Measurements from ENCODE around the gene AP4B1. TPM values are rescaled to one million over a fixed set of nuclear protein-coding genes. Genes with fewer than 3 reads are reported as not detected.

AP4B1 gene
- 10 to 100 TPM; 44.1 to 48.0 TPM for total RNA-seq
- 33.3 TPM for polyA plus RNA-seq (2013, experiment 1 of 2)
- 47.7 TPM for polyA plus RNA-seq (2013, experiment 2 of 2)
- 42.2 to 115 (median 56.4) reads per million in 172 experiments for total RNA-seq

GRCh38 chr1:113904674-113905434 lies at the start of gene AP4B1, which contains the start of gene DCLRE1B:
TSS of gene AP4B1 (minus strand) at chr1:113904799. CDS start at chr1:113904717, 82 bp downstream.
TSS of gene DCLRE1B (plus strand) at chr1:113905326. CDS start at chr1:113905587, 261 bp downstream.
- peak; percentile 92 for ATAC-seq (ENCODE audit: poor library complexity)
- H3K36me3 Mint-ChIP-seq (ENCODE audit: low read depth): peaks cover 59% of the 10 kb centered on the region

GRCh38 chr1:113951719-113952118 lies 47.1 kb upstream of the AP4B1 start:
- H3K27ac ChIP-seq (ENCODE audit: low read depth in 1 of 2, low read length in 2 of 2): no peak overlapping the region
- H3K27me3 ChIP-seq (ENCODE audit: control insufficient read depth in 1 of 2, insufficient read depth in 2 of 2, low read length in 2 of 2): no peaks in the 10 kb centered on the region
- ATAC-seq (ENCODE audit: poor library complexity) (no peak), DNase-seq (no peak)
- H3K27me3 Mint-ChIP-seq: no peaks in the 10 kb centered on the region
- H3K4me1 Mint-ChIP-seq (ENCODE audit: low read depth): peaks cover 87% of the 10 kb centered on the region
- ChIA-PET POLR2A (interaction anchor here (10.2 kb wide), 1 partner anchor 19 kb away, joined by 245 read pairs; the partner anchor contains the start of gene HIPK1), CTCF (interaction anchor here (0.7 to 1.5 kb wide), 2 partner anchors 23 to 24 kb away, joined by 4 to 5 read pairs; partner anchors contain the start of gene HIPK1)
- H3K4me1 ChIP-seq (ENCODE audit: insufficient read depth, low read length): peaks cover 39% of the 10 kb centered on the region
- peaks cover 63% of the 10 kb centered on the region for H3K36me3 Mint-ChIP-seq (ENCODE audit: low read depth)
- TF ChIP-seq CTCF (IDR thresholded peaks at IDR 0.05): no peak
- no peak overlapping the region for H3K4me3 ChIP-seq (ENCODE audit: low read length)
- H3K9me3 Mint-ChIP-seq: no peaks in the 10 kb centered on the region
- H3K27ac Mint-ChIP-seq: peak overlapping the region; percentile 89
- intact Hi-C loops (cut with DNase I, micrococcal nuclease): loop anchor here in 1 of 2 experiments (10.0 kb wide), 1 partner anchor 557 kb away; the partner anchor contains the start of gene MAGI3
- peaks cover 33% of the 10 kb centered on the region for H3K36me3 ChIP-seq (ENCODE audit: insufficient read depth, low read length)
- H3K9me3 ChIP-seq (ENCODE audit: control insufficient read depth in 1 of 2, insufficient read depth in 1 of 2, low read length in 2 of 2): no peaks in the 10 kb centered on the region
- no peak overlapping the region for H3K4me3 Mint-ChIP-seq

More at GRCh38 chr1:113904674-113905434, at the start of gene AP4B1, which contains the start of gene DCLRE1B:
- Histone ChIP-seq H3K27ac (ENCODE audit: low read depth in 1 of 2, low read length in 2 of 2) (peak within 1 kb of the TSS; percentile 86 to 89), H3K4me1 (ENCODE audit: insufficient read depth, low read length) (peaks cover 46% of the 10 kb centered on the region), H3K36me3 (ENCODE audit: insufficient read depth, low read length) (peaks cover 36% of the 10 kb centered on the region), H3K27me3 (ENCODE audit: control insufficient read depth in 1 of 2, insufficient read depth in 2 of 2, low read length in 2 of 2) (no peaks in the 10 kb centered on the region), H3K9me3 (ENCODE audit: control insufficient read depth in 1 of 2, insufficient read depth in 1 of 2, low read length in 2 of 2) (no peaks in the 10 kb centered on the region), H3K4me3 (ENCODE audit: low read length) (peak within 1 kb of the TSS; percentile 96)
- H3K27me3 Mint-ChIP-seq: no peaks in the 10 kb centered on the region
- peak; percentile 89 to 100 (median 94) for DNase-seq
- TF ChIP-seq CTCF (IDR thresholded peaks at IDR 0.05): peak; percentile 73
- peaks cover 52% of the 10 kb centered on the region for H3K4me1 Mint-ChIP-seq (ENCODE audit: low read depth)
- POLR2A ChIA-PET: interaction anchor here (0.6 to 5.3 kb wide), 31 partner anchors 8 to 1509 kb away, joined by 3 to 256 read pairs (median 6); partner anchors contain the start of genes CAPZA1, CSDE1, HIPK1 and LRIG2
- H3K9me3 Mint-ChIP-seq: no peaks in the 10 kb centered on the region
- peak within 1 kb of the TSS; percentile 98 for H3K27ac Mint-ChIP-seq
- CTCF ChIA-PET: interaction anchor here (0.5 to 6.1 kb wide), 18 partner anchors 19 to 832 kb away, joined by 3 to 60 read pairs (median 4); partner anchors contain the start of genes HIPK1 and LRIG2
- H3K4me3 Mint-ChIP-seq: peak within 1 kb of the TSS; percentile 99
- intact Hi-C loops (cut with DNase I, micrococcal nuclease): loop anchor here (1.0 to 2.0 kb wide), 4 partner anchors 24 to 90 kb away; partner anchors contain the start of genes HIPK1 (in 2 of the 2) and PTPN22 (in 2 of the 2)

GRCh38 chr1:113950908-113951307 lies 46.3 kb upstream of the AP4B1 start:
- Histone ChIP-seq H3K4me3 (ENCODE audit: low read length) (no peak overlapping the region), H3K9me3 (ENCODE audit: control insufficient read depth in 1 of 2, insufficient read depth in 1 of 2, low read length in 2 of 2) (no peaks in the 10 kb centered on the region), H3K36me3 (ENCODE audit: insufficient read depth, low read length) (peaks cover 28% of the 10 kb centered on the region), H3K4me1 (ENCODE audit: insufficient read depth, low read length) (peaks cover 43% of the 10 kb centered on the region), H3K27me3 (ENCODE audit: control insufficient read depth in 1 of 2, insufficient read depth in 2 of 2, low read length in 2 of 2) (no peaks in the 10 kb centered on the region), H3K27ac (ENCODE audit: low read depth in 1 of 2, low read length in 2 of 2) (no peak overlapping the region)
- H3K4me3 Mint-ChIP-seq: peak overlapping the region; percentile 4
- POLR2A ChIA-PET: interaction anchor here (10.2 kb wide), 1 partner anchor 18 kb away, joined by 245 read pairs; the partner anchor contains the start of gene HIPK1
- no peak for TF ChIP-seq CTCF (IDR thresholded peaks at IDR 0.05)
- intact Hi-C loops (cut with DNase I, micrococcal nuclease): loop anchor here in 1 of 2 experiments (10.0 kb wide), 1 partner anchor 556 kb away; the partner anchor contains the start of gene MAGI3
- no peaks in the 10 kb centered on the region for H3K9me3 Mint-ChIP-seq
- no peak for ATAC-seq (ENCODE audit: poor library complexity)
- CTCF ChIA-PET: interaction anchor here (5.7 kb wide), 1 partner anchor 21 kb away, joined by 56 read pairs; the partner anchor contains the start of gene HIPK1
- H3K4me1 Mint-ChIP-seq (ENCODE audit: low read depth): peaks cover 95% of the 10 kb centered on the region
- no peak for DNase-seq
- H3K27me3 Mint-ChIP-seq: no peaks in the 10 kb centered on the region
- peak overlapping the region; percentile 89 for H3K27ac Mint-ChIP-seq
- H3K36me3 Mint-ChIP-seq (ENCODE audit: low read depth): peaks cover 60% of the 10 kb centered on the region
